CD4-positive, alpha-beta T cell treated with Interleukin-15 for 4 hours (primary cell): ENCODE measurements around the gene PPM1J.

Source experiments
- DNase-seq: peaks from one replicate; pipeline ENCODE4 v3.0.0-alpha.2; 2020; ENCODE audit warnings: low spot score

PPM1J gene

DNA sequence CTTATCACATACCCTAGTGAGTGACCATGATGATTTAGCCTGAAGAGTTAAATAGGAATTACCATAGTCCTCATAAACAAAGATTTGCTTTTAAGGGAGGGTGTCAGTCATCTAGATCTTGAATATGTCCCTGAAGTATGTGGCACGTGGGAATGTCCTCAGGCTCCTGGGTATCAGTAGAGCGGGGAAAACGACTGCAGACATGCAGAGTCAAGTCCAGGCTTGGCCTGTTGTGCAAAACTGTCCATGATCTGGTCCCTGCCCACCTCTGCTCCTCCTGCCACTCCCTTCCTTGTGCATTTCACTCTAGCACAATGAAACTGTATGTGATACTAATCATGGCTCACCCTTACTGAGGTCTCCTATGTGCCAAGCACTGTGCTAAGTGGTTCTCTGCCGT, 27.8 kb downstream of the PPM1J start:
- no peak for DNase-seq

- no peak for DNase-seq
Measured at GRCh38 chr1:112686835-112687234, 28.3 kb downstream of the PPM1J start.

DNA sequence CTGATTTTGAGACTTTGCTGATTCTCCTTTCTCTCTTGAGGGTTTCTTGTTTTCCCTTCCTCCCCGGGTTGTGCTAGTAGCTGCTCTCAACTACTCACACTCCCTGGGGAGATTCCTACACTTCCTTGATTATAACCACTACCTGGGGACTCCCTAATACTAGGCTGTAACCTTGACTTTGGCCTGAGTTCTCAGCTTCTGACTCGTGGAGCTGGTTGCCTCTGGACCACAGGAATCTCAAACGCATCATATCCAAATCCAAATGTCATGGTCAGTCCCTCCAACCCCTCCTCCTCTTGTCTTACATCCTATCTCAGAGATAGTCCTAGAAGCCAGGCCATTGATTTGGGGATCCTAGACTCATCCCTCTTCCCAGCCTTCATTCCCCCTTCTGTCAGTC, 28.7 kb downstream of the PPM1J start:
- no peak for DNase-seq

DNA sequence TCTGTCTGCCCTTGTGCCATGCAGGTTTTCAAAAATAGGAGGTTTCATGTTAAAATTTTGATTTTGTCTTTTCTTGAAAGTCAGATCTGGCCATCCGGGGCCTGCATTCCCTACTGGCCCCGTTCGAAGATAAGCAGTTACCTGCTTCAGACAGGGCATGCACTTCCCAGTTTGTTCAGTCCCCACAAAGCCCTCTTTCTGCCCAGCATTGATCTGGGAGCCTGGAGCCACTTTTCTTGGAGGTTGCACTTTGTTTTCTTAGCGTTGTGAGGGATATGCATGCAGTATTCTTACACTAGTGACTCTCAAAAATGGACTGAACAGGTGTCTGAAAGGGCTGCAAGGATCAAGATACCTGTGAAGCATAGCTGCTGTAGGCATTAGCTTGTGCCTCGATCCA, 29.2 kb downstream of the PPM1J start:
- DNase-seq: no peak

- DNase-seq: no peak
Measured at GRCh38 chr1:112678605-112679004, 36.5 kb downstream of the PPM1J start.

- no peak for DNase-seq
Measured at GRCh38 chr1:112677501-112677900, 37.6 kb downstream of the PPM1J start.

GRCh38 chr1:112676543-112676942, 38.6 kb downstream of the PPM1J start:
- no peak for DNase-seq

- no peak for DNase-seq
Measured at GRCh38 chr1:112675728-112676381, 39.3 kb downstream of the PPM1J start.

GRCh38 chr1:112674986-112675727, 40.0 kb downstream of the PPM1J start:
- peak; percentile 14 for DNase-seq

- peak; percentile 55 for DNase-seq
Measured at GRCh38 chr1:112674440-112674985, 40.6 kb downstream of the PPM1J start, which contains the start of gene MOV10. TSS of gene MOV10 (plus strand) at chr1:112674659. CDS start at chr1:112674913, 254 bp downstream.

GRCh38 chr1:112673592-112674439, 41.3 kb downstream of the PPM1J start:
- DNase-seq: peak; percentile 28

- DNase-seq: no peak
Measured at GRCh38 chr1:112672842-112673241, 42.3 kb downstream of the PPM1J start.

DNA sequence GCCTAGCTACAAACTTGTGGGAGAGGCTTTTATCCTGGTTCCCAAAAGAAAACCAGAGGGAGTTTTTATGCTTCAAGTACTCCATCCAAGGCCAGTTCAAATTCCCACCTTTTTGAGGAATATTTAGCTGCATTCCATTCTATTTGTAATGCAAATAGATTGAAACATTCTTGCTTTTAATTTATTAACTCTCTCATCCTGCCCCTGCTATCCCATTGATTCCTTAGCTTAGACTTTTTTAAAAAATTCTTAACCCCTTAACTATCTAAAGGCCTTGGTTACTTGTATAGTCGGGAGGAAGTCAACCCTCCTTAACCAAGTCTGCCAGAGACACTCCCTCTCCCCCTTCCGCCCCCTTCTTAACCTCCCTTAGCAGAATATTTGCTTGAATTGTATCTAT, 43.1 kb downstream of the PPM1J start:
- no peak for DNase-seq

- no peak for DNase-seq
Measured at GRCh38 chr1:112666946-112667345, 48.2 kb downstream of the PPM1J start.

GRCh38 chr1:112665857-112666256, 49.3 kb downstream of the PPM1J start:
- no peak for DNase-seq
